ENCODE measurements around the gene C1orf74. TPM values are rescaled to one million over a fixed set of nuclear protein-coding genes. Genes with fewer than 3 reads are reported as not detected.

C1orf74 gene
- total RNA-seq, 6 donors from 2014 or later = 0.89 to 3.2 (median 1.8) TPM

DNA sequence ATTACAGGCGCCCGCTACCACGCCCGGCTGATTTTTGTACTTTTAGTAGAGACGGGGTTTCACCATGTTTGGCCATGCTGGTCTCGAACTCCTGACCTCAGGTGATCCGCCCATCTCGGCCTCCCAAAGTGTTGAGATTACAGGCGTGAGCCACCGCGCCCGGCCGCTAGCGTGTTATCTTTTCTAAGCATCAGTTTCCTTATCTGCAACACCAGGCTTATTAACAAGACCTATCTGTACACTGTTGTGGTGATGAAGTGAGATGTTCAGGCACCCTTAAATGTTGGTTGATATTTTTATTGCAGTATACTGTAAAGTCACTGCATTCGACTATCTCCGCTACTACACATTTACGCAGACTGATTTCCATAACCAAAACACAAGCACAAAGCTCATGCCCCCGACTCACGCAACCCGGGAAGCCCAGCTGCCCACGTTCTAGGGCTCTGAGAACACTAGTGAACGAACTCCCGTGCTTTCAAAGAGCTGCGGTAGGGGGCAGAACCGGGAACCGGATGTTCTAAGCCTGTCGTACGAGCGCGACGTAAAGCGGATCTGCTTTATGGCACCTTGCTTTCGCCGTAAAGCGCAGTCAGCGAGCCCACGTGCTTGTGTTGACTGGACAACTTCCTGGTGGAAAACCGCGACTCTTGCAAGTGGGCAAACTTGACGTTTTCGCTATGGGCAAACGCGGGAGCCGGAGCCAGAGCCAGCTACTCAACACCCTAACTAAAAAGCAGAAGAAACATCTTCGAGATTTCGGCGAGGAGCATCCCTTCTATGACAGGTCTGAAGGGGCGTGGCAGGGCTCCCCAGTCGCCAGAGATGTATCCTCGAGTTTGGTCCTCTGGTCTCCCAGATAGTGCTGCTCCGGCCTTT is 43.3 kb upstream of the C1orf74 start, which contains the start of gene UTP25:
TSS of gene UTP25 (plus strand) at position 589 of the 879 bp plus-strand sequence. CDS start at position 681, 92 bp downstream.
- peak in 2 of 4 donors; percentile 28 to 58 for TF ChIP-seq POLR2A (IDR thresholded peaks at IDR 0.05)
- TF ChIP-seq, protein P1, sequence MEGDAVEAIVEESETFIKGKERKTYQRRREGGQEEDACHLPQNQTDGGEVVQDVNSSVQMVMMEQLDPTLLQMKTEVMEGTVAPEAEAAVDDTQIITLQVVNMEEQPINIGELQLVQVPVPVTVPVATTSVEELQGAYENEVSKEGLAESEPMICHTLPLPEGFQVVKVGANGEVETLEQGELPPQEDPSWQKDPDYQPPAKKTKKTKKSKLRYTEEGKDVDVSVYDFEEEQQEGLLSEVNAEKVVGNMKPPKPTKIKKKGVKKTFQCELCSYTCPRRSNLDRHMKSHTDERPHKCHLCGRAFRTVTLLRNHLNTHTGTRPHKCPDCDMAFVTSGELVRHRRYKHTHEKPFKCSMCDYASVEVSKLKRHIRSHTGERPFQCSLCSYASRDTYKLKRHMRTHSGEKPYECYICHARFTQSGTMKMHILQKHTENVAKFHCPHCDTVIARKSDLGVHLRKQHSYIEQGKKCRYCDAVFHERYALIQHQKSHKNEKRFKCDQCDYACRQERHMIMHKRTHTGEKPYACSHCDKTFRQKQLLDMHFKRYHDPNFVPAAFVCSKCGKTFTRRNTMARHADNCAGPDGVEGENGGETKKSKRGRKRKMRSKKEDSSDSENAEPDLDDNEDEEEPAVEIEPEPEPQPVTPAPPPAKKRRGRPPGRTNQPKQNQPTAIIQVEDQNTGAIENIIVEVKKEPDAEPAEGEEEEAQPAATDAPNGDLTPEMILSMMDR (IDR thresholded peaks at IDR 0.05) = peak; percentile 40 to 89 (median 70)
- TF ChIP-seq EP300 (IDR thresholded peaks at IDR 0.05) = peak in 1 of 4 donors; percentile 61
- peak; percentile 91 to 94 for TF ChIP-seq POLR2AphosphoS5 (IDR thresholded peaks at IDR 0.05)
- H3K27me3 ChIP-seq = no peaks in the 10 kb centered on the region
- peaks cover 9 to 18% (median 13%) of the 10 kb centered on the region in 4 donors for H3K36me3 ChIP-seq
- ATAC-seq (ENCODE audit: low FRiP score in 2 of 2) (peak; percentile 97 to 98), DNase-seq (peak; percentile 78 to 96)
- peaks cover 7 to 30% (median 16%) of the 10 kb centered on the region in 4 donors for H3K4me1 ChIP-seq
- H3K27ac ChIP-seq = peak within 1 kb of the TSS; percentile 69 to 78 (median 74)
- peak within 1 kb of the TSS; percentile 86 to 92 (median 90) for H3K4me3 ChIP-seq
- WGBS, 2 donors = 20 to 25% methylated on average over 30 to 51 of the region's 51 CpGs
- no peaks in the 10 kb centered on the region for H3K9me3 ChIP-seq

GRCh38 chr1:209825591-209826434 is 41.5 kb upstream of the C1orf74 start:
- no peak for ATAC-seq (ENCODE audit: low FRiP score in 2 of 2)
- H3K9me3 ChIP-seq = no peaks in the 10 kb centered on the region
- H3K4me3 ChIP-seq = no peak overlapping the region
- no peak for DNase-seq
- 70 to 76% methylated on average over 11 of the region's 11 CpGs for WGBS, 2 donors
- H3K4me1 ChIP-seq = peaks cover 7 to 32% (median 16%) of the 10 kb centered on the region in 4 donors
- H3K36me3 ChIP-seq = peaks cover 0 to 2% (median under 1%) of the 10 kb centered on the region in 4 donors
- no peaks in the 10 kb centered on the region for H3K27me3 ChIP-seq
- no peak for TF ChIP-seq POLR2A (IDR thresholded peaks at IDR 0.05)
- TF ChIP-seq, protein P1 (IDR thresholded peaks at IDR 0.05) = no peak
- TF ChIP-seq POLR2AphosphoS5 (IDR thresholded peaks at IDR 0.05) = no peak
- no peak for TF ChIP-seq EP300 (IDR thresholded peaks at IDR 0.05)
- no peak overlapping the region for H3K27ac ChIP-seq

GRCh38 chr1:209823143-209824041 is 39.0 kb upstream of the C1orf74 start:
- Histone ChIP-seq H3K4me3 (no peak overlapping the region), H3K36me3 (no peaks in the 10 kb centered on the region), H3K4me1 (peaks cover 0 to 17% (median 10%) of the 10 kb centered on the region in 4 donors), H3K9me3 (no peaks in the 10 kb centered on the region), H3K27ac (no peak overlapping the region), H3K27me3 (no peaks in the 10 kb centered on the region)
- ATAC-seq (ENCODE audit: low FRiP score in 2 of 2) = peak; percentile 54 to 63
- DNase-seq = no peak
- TF ChIP-seq, protein P1 (IDR thresholded peaks at IDR 0.05) = peak; percentile 51 to 72 (median 60)
- TF ChIP-seq EP300 (IDR thresholded peaks at IDR 0.05) = no peak
- WGBS, 2 donors = 33 to 36% methylated on average over 12 of the region's 12 CpGs

DNA sequence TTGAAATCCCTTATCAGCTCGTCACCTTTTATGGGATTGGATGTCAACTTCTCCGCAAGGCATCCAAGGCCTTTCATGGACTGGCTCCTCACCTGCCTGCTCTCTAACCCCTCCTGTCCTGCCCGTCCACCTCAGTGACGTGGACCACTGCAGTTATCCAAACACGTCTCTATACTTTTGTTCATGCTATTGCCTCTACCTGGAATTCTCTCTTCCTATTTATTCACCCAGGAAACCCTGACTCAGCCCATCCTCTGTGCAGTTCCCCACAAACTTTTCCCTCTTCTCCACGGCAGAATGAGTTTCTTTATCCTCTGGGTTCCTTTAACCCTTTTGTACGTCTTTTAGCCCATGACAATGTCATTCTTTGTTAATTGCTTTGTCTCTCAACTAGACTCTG is 38.3 kb upstream of the C1orf74 start:
- H3K4me3 ChIP-seq = no peak overlapping the region
- WGBS, 2 donors = 58 to 68% methylated on average over 7 of the region's 7 CpGs
- no peaks in the 10 kb centered on the region for H3K9me3 ChIP-seq
- ATAC-seq (ENCODE audit: low FRiP score in 2 of 2) (no peak), DNase-seq (no peak)
- no peaks in the 10 kb centered on the region for H3K36me3 ChIP-seq
- H3K27me3 ChIP-seq = no peaks in the 10 kb centered on the region
- TF ChIP-seq POLR2AphosphoS5 (IDR thresholded peaks at IDR 0.05) = no peak
- no peak for TF ChIP-seq EP300 (IDR thresholded peaks at IDR 0.05)
- TF ChIP-seq, protein P1 (IDR thresholded peaks at IDR 0.05) = no peak
- peaks cover 0 to 14% (median 9%) of the 10 kb centered on the region in 4 donors for H3K4me1 ChIP-seq
- H3K27ac ChIP-seq = no peak overlapping the region
